ENCODE results near the gene INPP5A.

DNA sequence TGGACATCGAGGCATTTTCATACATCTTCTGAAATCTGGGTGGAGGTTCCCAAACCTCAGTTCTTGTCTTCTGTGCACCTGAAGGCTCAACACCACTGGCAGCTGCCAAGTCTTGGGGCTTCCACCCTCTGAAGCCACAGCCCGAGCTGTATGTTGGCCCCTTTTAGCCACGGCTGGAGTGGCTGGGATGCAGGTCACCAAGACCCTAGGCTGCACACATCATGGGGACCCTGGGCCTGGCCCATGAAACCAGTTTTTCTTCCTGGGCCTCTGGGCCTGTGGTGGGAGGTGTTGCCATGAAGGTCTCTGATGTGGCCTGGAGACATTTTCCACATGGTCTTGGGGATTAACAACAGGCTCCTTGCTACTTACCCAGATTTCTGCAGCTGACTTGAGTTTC lies 62.1 kb downstream of the INPP5A start:
- TF ChIP-seq, protein P1, sequence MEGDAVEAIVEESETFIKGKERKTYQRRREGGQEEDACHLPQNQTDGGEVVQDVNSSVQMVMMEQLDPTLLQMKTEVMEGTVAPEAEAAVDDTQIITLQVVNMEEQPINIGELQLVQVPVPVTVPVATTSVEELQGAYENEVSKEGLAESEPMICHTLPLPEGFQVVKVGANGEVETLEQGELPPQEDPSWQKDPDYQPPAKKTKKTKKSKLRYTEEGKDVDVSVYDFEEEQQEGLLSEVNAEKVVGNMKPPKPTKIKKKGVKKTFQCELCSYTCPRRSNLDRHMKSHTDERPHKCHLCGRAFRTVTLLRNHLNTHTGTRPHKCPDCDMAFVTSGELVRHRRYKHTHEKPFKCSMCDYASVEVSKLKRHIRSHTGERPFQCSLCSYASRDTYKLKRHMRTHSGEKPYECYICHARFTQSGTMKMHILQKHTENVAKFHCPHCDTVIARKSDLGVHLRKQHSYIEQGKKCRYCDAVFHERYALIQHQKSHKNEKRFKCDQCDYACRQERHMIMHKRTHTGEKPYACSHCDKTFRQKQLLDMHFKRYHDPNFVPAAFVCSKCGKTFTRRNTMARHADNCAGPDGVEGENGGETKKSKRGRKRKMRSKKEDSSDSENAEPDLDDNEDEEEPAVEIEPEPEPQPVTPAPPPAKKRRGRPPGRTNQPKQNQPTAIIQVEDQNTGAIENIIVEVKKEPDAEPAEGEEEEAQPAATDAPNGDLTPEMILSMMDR (conservative IDR thresholded peaks at IDR 0.05) = no peak
- TF ChIP-seq ZFX (IDR thresholded peaks at IDR 0.05) = no peak
